Measurements from ENCODE around the gene RTF2.

DNA sequence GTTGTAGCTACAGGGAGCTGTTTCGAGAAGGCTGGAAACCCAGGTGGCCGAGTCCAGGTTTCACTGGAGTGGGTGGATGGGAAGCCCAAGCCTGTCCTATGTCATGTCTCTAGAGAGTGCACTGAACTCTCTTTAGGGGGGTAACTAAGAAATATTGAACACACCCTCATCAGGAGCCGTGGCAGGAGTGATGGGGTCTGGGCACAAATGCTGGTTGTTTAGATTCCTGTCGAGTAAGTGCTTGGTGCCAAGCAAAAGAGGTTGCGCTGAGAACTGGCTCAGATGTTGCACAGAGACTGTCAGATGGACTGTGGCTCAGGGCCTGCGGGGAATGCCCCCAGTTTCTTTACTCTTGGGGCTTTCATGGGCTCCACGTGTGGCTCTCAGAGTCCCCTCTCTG is 48.8 kb downstream of the RTF2 start:
- TF ChIP-seq, protein P1, sequence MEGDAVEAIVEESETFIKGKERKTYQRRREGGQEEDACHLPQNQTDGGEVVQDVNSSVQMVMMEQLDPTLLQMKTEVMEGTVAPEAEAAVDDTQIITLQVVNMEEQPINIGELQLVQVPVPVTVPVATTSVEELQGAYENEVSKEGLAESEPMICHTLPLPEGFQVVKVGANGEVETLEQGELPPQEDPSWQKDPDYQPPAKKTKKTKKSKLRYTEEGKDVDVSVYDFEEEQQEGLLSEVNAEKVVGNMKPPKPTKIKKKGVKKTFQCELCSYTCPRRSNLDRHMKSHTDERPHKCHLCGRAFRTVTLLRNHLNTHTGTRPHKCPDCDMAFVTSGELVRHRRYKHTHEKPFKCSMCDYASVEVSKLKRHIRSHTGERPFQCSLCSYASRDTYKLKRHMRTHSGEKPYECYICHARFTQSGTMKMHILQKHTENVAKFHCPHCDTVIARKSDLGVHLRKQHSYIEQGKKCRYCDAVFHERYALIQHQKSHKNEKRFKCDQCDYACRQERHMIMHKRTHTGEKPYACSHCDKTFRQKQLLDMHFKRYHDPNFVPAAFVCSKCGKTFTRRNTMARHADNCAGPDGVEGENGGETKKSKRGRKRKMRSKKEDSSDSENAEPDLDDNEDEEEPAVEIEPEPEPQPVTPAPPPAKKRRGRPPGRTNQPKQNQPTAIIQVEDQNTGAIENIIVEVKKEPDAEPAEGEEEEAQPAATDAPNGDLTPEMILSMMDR (conservative IDR thresholded peaks at IDR 0.05; ENCODE audit: low read depth, low read length), result no peak
- no peak for TF ChIP-seq EZH2 (IDR thresholded peaks at IDR 0.05; ENCODE audit: borderline replicate concordance, low read depth, low read length, poor library complexity, severe bottlenecking)
